Mucosa of gallbladder (tissue), 1 donor: ENCODE measurements around the gene NHLRC2. TPM values are rescaled to one million over a fixed set of nuclear protein-coding genes. Genes with fewer than 3 reads are reported as not detected.
"Not testable (repeated sequence)": the region's sequence is repeated elsewhere in the genome, so short reads cannot be mapped to it uniquely, and the experiment has no call there.

Source experiments
- DNase-seq: peaks from one replicate; pipeline ENCODE4 v3.0.0-alpha.2; 2020; ENCODE audit warnings: low spot score
- total RNA-seq: library from RNA; stranded (reverse); gene quantifications from one replicate; pipeline ENCODE4 v1.2.1, GENCODE V29; 2021
- donor health status: DM: no; HTN: no; CAD: no.

NHLRC2 gene
- total RNA-seq, 1 donor from 2014 or later, result 39.7 TPM

DNA sequence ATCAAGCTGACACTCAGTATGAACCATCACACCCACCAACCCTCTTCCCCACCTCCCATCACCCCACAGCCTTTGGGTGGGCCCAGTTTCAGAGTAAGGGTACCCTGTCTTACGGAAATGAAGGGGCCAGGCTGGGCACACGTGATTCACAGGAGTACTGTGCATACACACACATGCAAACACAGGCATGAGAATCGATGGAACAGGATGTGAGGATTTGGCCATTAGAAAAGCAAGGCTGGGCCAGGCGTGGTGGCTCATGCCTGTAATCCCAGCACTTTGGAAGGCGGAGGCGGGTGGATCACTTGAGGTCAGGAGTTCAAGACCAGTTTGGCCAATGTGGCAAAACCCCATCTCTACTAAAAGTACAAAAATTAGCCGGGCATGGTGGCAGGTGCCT lies 88.7 kb downstream of the NHLRC2 start:
- DNase-seq, result not testable (repeated sequence)

DNA sequence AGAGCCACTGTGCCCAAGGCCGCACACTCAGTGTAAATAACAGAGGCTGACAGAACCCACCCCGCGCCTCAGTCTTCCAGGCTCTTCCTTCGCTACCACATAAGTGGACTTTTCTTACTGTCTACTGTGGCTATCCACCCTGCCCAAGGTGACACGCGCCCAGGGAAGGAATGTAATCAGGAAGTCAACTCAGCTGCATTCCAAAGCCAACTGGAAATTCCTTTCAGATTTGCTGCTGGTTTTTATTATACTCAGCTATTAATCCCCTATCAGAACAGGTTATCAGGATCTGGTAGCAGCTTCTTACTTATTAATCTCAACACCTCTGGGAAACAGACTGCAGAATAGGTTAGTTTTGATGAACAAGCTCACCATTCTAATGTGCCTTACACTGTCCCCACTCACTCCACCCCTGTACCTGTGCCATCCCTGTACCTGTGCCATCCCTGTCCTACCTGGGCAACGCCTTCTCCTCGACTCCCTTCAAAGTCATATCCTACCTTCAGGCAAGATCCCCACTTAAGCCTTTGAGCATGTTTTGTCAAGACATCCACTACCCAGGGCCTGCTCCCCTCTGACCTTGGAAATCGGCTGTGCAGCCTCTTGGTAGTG lies 90.7 kb downstream of the NHLRC2 start:
- peak; percentile 66 for DNase-seq

DNA sequence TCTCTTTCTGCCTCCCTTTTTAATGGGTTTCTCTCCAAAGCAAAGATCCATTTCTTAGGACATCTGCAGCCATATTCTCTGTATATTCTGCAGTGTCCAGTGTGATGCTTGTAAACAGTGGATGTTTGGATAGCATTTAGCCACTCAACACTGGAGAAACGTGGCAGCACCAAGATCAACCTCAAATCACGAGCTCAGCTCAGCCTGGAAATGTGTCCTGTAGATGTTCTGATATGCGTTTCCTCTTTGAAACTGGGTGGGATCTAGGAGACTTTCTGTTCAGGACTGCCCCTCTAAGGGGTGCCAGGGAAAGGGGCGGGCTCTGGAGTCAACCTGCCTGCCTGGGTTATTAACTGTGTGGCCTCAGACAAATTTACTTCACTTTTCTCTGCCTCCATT lies 91.2 kb downstream of the NHLRC2 start:
- no peak for DNase-seq

- DNase-seq, result peak; percentile 63
These were observed 93.0 kb downstream of the NHLRC2 start for GRCh38 chr10:113947184-113948041.

- DNase-seq, result no peak
These were observed 93.6 kb downstream of the NHLRC2 start for GRCh38 chr10:113948048-113948447.

DNA sequence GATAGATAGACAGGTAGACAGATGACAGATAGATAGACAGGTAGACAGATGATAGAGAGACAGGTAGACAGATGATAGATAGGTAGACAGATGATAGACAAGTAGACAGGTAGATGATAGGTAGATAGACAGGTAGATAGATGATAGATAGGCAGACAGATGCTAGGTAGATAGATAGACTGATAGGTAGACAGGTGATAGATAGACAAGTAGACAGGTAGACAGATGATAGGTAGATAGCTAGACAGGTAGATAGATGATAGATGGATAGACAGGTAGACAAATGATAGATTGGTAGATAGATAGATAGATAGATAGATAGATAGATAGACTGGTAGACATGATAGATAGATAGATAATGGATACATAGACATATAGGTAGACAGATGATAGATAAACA lies 95.8 kb downstream of the NHLRC2 start:
- DNase-seq, result no peak

- no peak for DNase-seq
These were observed 99.2 kb downstream of the NHLRC2 start for GRCh38 chr10:113953505-113954272.

DNA sequence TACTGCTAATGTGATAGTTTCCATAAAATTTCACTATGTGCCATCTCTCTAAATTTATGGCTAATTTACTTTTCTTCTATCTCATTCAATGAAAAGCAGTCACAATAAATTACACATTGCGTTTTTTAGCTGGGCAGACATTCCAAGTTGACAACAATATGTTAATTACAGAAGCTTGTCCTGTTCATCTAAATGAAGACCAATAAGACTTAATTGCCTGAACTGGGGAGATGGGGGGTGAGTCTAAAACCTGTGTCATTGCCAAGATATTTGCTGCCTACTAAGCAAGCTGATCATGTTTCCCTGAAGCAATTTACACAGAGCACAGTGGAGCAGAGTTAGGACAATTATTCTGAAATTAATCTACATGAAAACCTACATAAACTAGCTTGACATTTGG lies 99.9 kb downstream of the NHLRC2 start:
- no peak for DNase-seq

- peak; percentile 24 for DNase-seq
These were observed 102.6 kb downstream of the NHLRC2 start for GRCh38 chr10:113957013-113957412.

DNA sequence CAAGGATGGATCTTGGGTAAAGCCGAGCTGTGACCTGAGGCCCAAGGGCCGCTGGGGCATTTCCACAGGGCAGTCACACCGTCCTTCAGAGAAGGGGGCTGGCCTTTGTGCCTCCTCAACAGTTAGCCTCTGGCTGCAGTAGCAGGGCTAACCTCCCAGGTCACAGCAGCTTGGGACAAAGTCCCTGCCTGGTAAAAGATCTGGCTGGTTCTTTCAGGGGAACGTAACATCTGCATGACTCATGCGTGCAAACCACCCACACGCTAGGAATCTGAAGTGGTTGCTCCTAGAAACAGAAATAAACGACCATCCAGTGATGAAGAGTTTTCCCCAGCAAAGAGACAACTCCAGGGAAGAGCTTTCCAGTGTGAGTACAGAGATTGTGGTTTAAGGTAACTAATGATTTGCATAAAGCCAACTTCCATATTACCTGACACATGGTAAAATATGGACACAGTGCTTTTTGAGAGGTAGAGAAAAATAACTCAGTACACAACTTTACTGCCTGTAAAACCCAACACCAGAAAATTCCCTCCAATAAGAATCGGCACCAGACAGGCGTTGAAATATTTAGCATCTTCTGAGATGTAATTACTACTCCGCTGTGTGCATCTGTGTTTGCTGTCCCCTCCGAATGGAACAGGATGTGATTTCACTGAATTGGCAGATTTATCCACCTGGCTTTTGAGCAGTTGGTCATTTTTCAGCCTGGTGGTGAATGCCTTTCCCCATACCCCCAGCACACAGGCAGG lies 104.3 kb downstream of the NHLRC2 start:
- DNase-seq, result peak; percentile 74

DNA sequence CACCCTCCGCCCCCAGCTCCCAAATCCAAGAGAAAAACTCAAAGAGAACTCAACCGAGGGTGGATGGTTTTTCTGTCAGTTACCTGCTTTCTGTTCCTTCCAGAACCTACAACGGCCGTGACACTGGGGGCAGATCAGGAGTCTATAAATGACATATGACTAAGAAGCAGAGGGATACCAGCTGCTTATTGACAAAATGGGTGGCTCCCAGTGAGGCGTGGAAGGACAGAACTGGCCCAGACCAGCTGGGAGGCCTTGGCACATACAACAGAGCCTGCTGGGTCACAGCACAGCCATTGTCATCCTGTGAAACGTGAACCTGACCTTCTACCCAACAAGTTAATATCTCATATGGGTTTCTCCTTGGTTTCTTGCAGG lies 104.9 kb downstream of the NHLRC2 start:
- DNase-seq, result peak; percentile 90

- peak; percentile 35 for DNase-seq
These were observed 106.2 kb downstream of the NHLRC2 start for GRCh38 chr10:113960617-113961181.

DNA sequence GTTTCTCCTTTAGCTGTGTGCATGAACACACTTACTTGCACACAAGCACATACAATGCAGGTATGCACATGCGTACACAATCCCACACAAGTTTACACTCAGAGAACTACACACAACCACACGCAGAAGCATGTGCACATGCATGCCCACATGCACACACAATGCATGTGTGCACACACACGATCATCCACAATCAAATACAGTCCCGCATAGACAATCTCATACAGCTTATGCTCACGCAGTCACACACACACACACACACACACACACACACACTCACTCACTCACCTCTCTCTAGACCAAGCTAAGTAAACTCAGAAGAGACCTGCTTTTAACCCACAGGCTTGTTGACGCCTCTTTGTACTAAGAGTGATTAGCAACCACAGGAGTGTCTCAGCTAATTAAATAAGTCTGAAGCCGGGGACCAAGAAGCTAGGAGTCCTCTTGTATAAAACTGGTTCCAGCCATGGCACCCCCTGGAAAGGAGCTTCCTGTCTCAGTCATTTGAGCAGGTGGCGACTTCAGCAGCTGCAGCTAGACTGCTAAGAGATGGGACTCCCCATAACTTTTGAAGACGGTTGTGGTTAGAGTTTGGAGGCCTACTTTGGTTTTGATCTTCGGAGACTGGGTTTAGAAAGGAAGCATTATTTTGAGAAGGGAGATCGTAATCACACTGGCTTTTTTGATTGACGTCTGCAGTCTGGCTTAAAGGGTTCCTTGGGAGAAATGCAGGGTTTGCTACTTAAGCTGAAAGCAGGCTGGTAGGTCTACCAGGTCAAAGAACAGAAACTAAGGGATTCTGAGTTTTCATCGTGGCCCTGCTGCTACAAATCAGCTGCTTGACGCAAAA lies 106.9 kb downstream of the NHLRC2 start:
- peak; percentile 34 for DNase-seq

- no peak for DNase-seq
These were observed 110.6 kb downstream of the NHLRC2 start for GRCh38 chr10:113965077-113965476.

DNA sequence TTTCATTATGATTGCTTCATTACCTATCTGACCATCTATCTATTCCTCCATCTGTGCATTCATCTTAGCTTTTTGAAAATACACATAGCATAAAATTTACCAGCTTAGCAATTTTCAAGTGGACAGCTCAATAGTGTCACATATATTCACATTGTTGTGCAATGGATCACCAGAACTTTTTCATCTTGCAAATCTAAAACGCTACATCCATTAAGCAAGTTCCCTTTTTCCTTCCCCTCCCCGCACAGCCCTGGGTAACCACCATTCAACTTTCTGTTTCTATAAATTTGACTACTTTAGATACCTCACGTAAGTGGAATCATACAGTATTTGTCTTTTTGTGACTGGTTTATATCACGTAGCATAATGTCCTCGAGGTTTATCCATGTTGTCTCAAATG lies 111.2 kb downstream of the NHLRC2 start:
- DNase-seq, result no peak

Other genes with a start within 250 kb of the NHLRC2 start
- not detected for gene NRAP, start 190.6 kb upstream of the NHLRC2 start, total RNA-seq
- 26.2 TPM for gene CASP7, start 174.7 kb upstream of the NHLRC2 start, total RNA-seq
- gene PLEKHS1, start 103.0 kb upstream of the NHLRC2 start, total RNA-seq, result 0.75 TPM
- gene DCLRE1A, start 579 bp upstream of the NHLRC2 start, total RNA-seq, result 7.7 TPM
- gene ADRB1, start 189.2 kb downstream of the NHLRC2 start, total RNA-seq, result 1.7 TPM